Motor neuron (in vitro differentiated cells): ENCODE data around the gene TMEM45B. TPM values are rescaled to one million over a fixed set of nuclear protein-coding genes. Genes with fewer than 3 reads are reported as not detected.
A peak's percentile ranks its signal among the peaks of the same experiment; 100 is the strongest.
"Not testable (repeated sequence)": the region's sequence is repeated elsewhere in the genome, so short reads cannot be mapped to it uniquely, and the experiment has no call there.

ENCODE experiments used
- ATAC-seq, 8 experiments: fragments of 200-7000 bp; cut with Tn5 transposase; replicated peaks in 6 of 8; 2 replicates each; pipeline ENCODE4 v1.8.0; 2021; ENCODE audit warnings: mild to moderate bottlenecking in 8 of 8, moderate library complexity in 8 of 8
- H3K27ac ChIP-seq, 2 donors: fragments of 250-450 bp; sonication (Bioruptor Pico); 2 replicates each; pipeline ENCODE4 v1.9.0; 2021; ENCODE audit warnings: antibody characterized with exemption in 2 of 2, mild to moderate bottlenecking in 2 of 2, moderate library complexity in 1 of 2
- H3K4me1 ChIP-seq, 2 donors: fragments of 250-450 bp; sonication (Bioruptor Pico); replicated peaks in 1 of 2; 2 replicates each; pipeline ENCODE4 v1.6.1; 2021; ENCODE audit warnings: antibody characterized with exemption in 2 of 2, mild to moderate bottlenecking in 2 of 2, moderate library complexity in 1 of 2
- H3K4me3 ChIP-seq, 5 donors: fragments of 250-450 bp; sonication (Bioruptor Pico); 2 replicates each; pipeline ENCODE4 v1.9.0; 2021; ENCODE audit warnings: antibody characterized with exemption in 5 of 5, mild to moderate bottlenecking in 5 of 5, moderate library complexity in 4 of 5
- WGBS, 10 experiments: fragments of 450-650 bp; shearing (Covaris generic); methylation state at CpG; one replicate each; pipeline ENCODE4 v1.0.0; 2022; 5-methylcytosine and 5-hydroxymethylcytosine counted together
- in situ Hi-C, 9 experiments: fragments of 400-800 bp; cut with MboI; loops; one replicate each; pipeline ENCODE4 v1.15.0; 2021; ENCODE audit warnings: low sequenced_read_pairs in 9 of 9, low pct_unique_long_range_greater_than_20kb in 2 of 9; ENCODE audit not compliant: unreplicated experiment in 9 of 9
- total RNA-seq, 8 experiments: library from RNA; unstranded; fragments of 300-600 nt; gene quantifications; 2 replicates each; pipeline versions ENCODE4 v1.2.3 to v1.2.4, GENCODE V29; 2022

TMEM45B gene
- total RNA-seq, 8 experiments from 2014 or later, result 0.11 to 0.58 (median 0.21) TPM

- in situ Hi-C loops, result no loop called here
- no peak overlapping the region for H3K27ac ChIP-seq
- H3K4me1 ChIP-seq, result peaks cover 0 to 3% of the 10 kb centered on the region in 2 donors
- H3K4me3 ChIP-seq, result no peak overlapping the region
- ATAC-seq, result no peak
- WGBS, 10 experiments, result 10 to 93% (median 44%) methylated on average over 1 to 3 of the region's 3 CpGs; no CpG with 5 or more reads in 3 of the 10 experiments
Measured at GRCh38 chr11:129866311-129866710, 50.7 kb downstream of the TMEM45B start.

DNA sequence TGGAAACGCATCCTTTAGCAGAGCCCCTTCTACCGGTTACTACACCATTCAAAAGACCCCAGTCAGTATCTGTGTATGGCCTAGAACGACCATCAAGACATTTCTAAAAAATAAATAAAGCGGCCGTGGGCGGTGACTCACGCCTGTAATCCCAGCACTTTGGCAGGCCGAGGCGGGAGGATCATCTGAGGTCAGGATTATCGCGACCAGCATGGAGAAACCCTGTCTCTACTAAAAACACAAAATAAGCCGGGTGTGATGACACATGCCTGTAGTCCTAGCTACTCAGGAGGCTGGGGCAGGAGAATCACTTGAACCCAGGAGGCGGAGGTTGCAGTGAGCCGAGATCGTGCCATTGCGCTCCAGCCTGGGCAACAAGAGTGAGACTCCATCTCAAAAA is 53.0 kb downstream of the TMEM45B start:
- in situ Hi-C loops, H3K4me1 ChIP-seq, H3K27ac ChIP-seq, ATAC-seq, H3K4me3 ChIP-seq: not testable (repeated sequence)
- WGBS, 10 experiments, result 71 to 100% (median 93%) methylated on average over 1 to 10 of the region's 16 CpGs; no CpG with 5 or more reads in 5 of the 10 experiments

- H3K27ac ChIP-seq, result no peak overlapping the region
- 22 to 100% (median 88%) methylated on average over 1 to 7 of the region's 7 CpGs; no CpG with 5 or more reads in 2 of the 10 experiments for WGBS, 10 experiments
- in situ Hi-C loops, result no loop called here
- H3K4me3 ChIP-seq, result no peak overlapping the region
- no peak for ATAC-seq
- no peaks in the 10 kb centered on the region for H3K4me1 ChIP-seq
Measured at GRCh38 chr11:129871914-129872313, 56.3 kb downstream of the TMEM45B start.

DNA sequence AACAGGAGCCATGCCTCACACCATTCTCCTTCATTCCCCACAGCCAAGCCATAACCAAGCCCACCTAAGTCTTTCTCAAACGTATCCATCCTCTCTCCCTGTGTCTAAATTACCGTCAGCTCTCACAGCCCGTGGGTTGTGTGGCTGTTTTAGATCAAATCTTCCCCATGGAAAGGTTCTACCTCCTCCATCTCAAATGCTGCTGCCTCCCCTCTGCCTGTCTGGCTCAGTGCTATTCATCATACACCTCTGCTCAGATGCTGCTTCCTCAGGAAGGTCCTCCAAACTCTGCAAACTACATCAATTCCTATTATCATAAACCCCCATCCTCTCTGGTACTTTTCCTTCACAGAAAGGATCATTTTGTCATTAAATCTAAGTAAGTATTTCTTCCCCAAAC is 64.7 kb downstream of the TMEM45B start:
- H3K27ac ChIP-seq, result no peak overlapping the region
- ATAC-seq, result no peak
- in situ Hi-C loops, result no loop called here
- H3K4me1 ChIP-seq, result no peaks in the 10 kb centered on the region
- 67 to 100% (median 80%) methylated on average over 1 to 3 of the region's 3 CpGs; no CpG with 5 or more reads in 5 of the 10 experiments for WGBS, 10 experiments
- no peak overlapping the region for H3K4me3 ChIP-seq

- ATAC-seq, result peak in 2 of 8 experiments; percentile 34 to 65
- Histone ChIP-seq H3K27ac (no peak overlapping the region), H3K4me3 (no peak overlapping the region), H3K4me1 (no peaks in the 10 kb centered on the region)
- WGBS, 10 experiments, result 41 to 100% (median 83%) methylated on average over 2 to 7 of the region's 9 CpGs; no CpG with 5 or more reads in 2 of the 10 experiments
- in situ Hi-C loops, result no loop called here
Measured at GRCh38 chr11:129881570-129882170, 66.0 kb downstream of the TMEM45B start.

- H3K4me1 ChIP-seq, result no peaks in the 10 kb centered on the region
- no peak for ATAC-seq
- no peak overlapping the region for H3K27ac ChIP-seq
- no peak overlapping the region for H3K4me3 ChIP-seq
- WGBS, 10 experiments, result 73 to 100% (median 97%) methylated on average over 2 to 7 of the region's 8 CpGs; no CpG with 5 or more reads in 5 of the 10 experiments
- in situ Hi-C loops, result no loop called here
Measured at GRCh38 chr11:129884581-129884980, 68.9 kb downstream of the TMEM45B start.

GRCh38 chr11:129885381-129885780 is 69.7 kb downstream of the TMEM45B start:
- H3K4me1 ChIP-seq, result no peaks in the 10 kb centered on the region
- in situ Hi-C loops, result no loop called here
- 70 to 100% (median 100%) methylated on average over 1 to 6 of the region's 12 CpGs; no CpG with 5 or more reads in 5 of the 10 experiments for WGBS, 10 experiments
- no peak overlapping the region for H3K4me3 ChIP-seq
- H3K27ac ChIP-seq, result no peak overlapping the region
- no peak for ATAC-seq

GRCh38 chr11:129888451-129888850 is 72.8 kb downstream of the TMEM45B start:
- Histone ChIP-seq H3K27ac (no peak overlapping the region), H3K4me1 (no peaks in the 10 kb centered on the region), H3K4me3 (no peak overlapping the region)
- no peak for ATAC-seq
- 86 to 100% (median 100%) methylated on average over 1 to 5 of the region's 5 CpGs; no CpG with 5 or more reads in 1 of the 10 experiments for WGBS, 10 experiments
- in situ Hi-C loops, result no loop called here

- Histone ChIP-seq H3K4me1 (peaks cover 4 to 10% of the 10 kb centered on the region in 2 donors), H3K4me3 (peak overlapping the region; percentile 55 to 86 (median 73)), H3K27ac (no peak overlapping the region)
- in situ Hi-C loops, result no loop called here
- peak in 2 of 8 experiments; percentile 1 to 25 for ATAC-seq
- WGBS, 10 experiments, result 0 to 67% (median 41%) methylated on average over 2 to 10 of the region's 13 CpGs
Measured at GRCh38 chr11:129894278-129895125, 78.9 kb downstream of the TMEM45B start.

GRCh38 chr11:129895126-129896041 is 79.7 kb downstream of the TMEM45B start, which contains the start of gene NFRKB:
Gene NFRKB, minus strand, starts transcription at chr11:129895578. Its CDS starts 2,729 bp downstream, at chr11:129892849.
- 0 to 100% (median 23%) methylated on average over 1 to 12 of the region's 77 CpGs; no CpG with 5 or more reads in 3 of the 10 experiments for WGBS, 10 experiments
- ATAC-seq, result peak; percentile 89 to 97 (median 95)

GRCh38 chr11:129896062-129896461 is 80.4 kb downstream of the TMEM45B start:
- no peak for ATAC-seq
- peaks cover 4 to 10% of the 10 kb centered on the region in 2 donors for H3K4me1 ChIP-seq
- peak overlapping the region; percentile 55 to 86 (median 73) for H3K4me3 ChIP-seq
- in situ Hi-C loops, result no loop called here
- 70 to 100% (median 85%) methylated on average over 3 to 9 of the region's 9 CpGs; no CpG with 5 or more reads in 1 of the 10 experiments for WGBS, 10 experiments
- H3K27ac ChIP-seq, result peak overlapping the region; percentile 72 to 78

More at GRCh38 chr11:129895126-129896041, 79.7 kb downstream of the TMEM45B start, which contains the start of gene NFRKB:
- Histone ChIP-seq H3K27ac (peak within 1 kb of the TSS; percentile 72 to 78), H3K4me3 (peak within 1 kb of the TSS; percentile 55 to 86 (median 73)), H3K4me1 (peaks cover 4 to 10% of the 10 kb centered on the region in 2 donors)
- in situ Hi-C loops, result no loop called here

DNA sequence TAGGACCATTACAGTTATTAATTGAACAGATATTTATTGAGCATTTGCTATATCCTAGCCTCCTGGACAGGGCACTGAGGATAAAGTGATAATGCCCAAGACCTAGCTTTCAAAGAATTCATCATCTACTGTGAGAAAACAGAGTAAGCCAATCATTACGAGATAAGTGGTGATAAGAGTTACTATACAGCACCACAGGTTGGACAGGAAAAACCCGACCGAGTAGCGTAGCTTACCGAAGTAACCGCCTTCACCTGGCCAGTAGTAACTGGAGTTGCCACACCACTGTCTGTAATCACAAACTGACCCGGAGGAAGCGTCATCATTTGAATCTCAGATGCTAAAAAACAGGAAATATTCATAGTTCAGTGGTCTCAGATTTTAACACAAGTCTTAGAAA is 89.8 kb downstream of the TMEM45B start:
- Histone ChIP-seq H3K4me1 (no peaks in the 10 kb centered on the region), H3K27ac (no peak overlapping the region), H3K4me3 (no peak overlapping the region)
- no peak for ATAC-seq
- in situ Hi-C loops, result loop anchor here in 3 of 9 experiments (25.0 kb wide), 1 partner anchor 232 kb away; no protein-coding TSS in a partner anchor
- WGBS, 10 experiments, result 83 to 100% (median 93%) methylated on average over 2 to 8 of the region's 8 CpGs; no CpG with 5 or more reads in 3 of the 10 experiments
